PC-9 (cell line): ENCODE data around the gene GRHPR.

Source experiments
- CTCF ChIP-seq: fragments of 200-600 bp; sonication (generic); conservative IDR thresholded peaks from 2 replicates; pipeline ENCODE4 v1.6.1; 2017; ENCODE audit warnings: mixed run types, antibody characterized with exemption, mild to moderate bottlenecking, moderate library complexity
- EZH2 ChIP-seq: fragments of 200-600 bp; sonication (generic); IDR thresholded peaks from 2 replicates; pipeline ENCODE4 v1.8.0; 2017; ENCODE audit warnings: antibody characterized with exemption, low read depth

- TF ChIP-seq CTCF (no peak), EZH2 (no peak)
These were observed 42.7 kb upstream of the GRHPR start for GRCh38 chr9:37379835-37380234.
